ENCODE measurements around the gene IQCK. TPM values are rescaled to one million over a fixed set of nuclear protein-coding genes. Genes with fewer than 3 reads are reported as not detected.

Gene IQCK
- total RNA-seq, 1 donor from 2014 or later = 3.2 TPM

DNA sequence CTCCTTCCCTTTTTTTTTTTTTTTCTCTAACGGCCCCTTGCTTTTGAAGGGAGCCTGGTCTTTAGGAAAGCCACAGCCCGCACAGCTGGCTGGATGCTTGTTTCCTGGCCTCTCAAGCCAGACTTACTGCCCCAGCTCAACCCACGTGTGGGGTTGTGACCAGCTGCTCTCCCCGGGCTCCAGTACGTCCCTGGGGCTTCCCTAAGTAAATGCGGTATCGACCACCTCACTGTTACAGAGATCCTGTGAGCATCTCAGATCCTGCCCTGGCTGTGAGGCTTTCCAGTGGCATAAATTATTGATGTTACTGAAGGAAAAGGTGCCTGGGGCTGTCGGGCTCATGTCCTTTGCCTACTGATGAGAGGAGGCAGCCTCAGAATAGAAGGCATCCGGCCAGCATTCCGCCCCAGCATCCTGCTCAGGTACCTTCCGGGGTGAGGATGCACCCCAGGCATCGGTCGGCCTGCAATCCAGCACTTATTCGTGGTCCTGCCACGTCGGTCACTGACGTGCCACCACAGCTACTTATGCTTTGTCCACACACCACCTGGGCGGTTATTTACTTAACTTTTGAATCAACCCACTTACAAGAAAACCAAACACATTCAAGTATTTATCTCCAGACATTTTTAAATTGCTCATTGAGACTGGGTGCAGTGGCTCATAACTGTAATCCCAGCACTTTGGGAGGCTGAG lies 156.9 kb downstream of the IQCK start:
- TF ChIP-seq, protein P1, sequence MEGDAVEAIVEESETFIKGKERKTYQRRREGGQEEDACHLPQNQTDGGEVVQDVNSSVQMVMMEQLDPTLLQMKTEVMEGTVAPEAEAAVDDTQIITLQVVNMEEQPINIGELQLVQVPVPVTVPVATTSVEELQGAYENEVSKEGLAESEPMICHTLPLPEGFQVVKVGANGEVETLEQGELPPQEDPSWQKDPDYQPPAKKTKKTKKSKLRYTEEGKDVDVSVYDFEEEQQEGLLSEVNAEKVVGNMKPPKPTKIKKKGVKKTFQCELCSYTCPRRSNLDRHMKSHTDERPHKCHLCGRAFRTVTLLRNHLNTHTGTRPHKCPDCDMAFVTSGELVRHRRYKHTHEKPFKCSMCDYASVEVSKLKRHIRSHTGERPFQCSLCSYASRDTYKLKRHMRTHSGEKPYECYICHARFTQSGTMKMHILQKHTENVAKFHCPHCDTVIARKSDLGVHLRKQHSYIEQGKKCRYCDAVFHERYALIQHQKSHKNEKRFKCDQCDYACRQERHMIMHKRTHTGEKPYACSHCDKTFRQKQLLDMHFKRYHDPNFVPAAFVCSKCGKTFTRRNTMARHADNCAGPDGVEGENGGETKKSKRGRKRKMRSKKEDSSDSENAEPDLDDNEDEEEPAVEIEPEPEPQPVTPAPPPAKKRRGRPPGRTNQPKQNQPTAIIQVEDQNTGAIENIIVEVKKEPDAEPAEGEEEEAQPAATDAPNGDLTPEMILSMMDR (IDR thresholded peaks at IDR 0.05) = no peak
- no peaks in the 10 kb centered on the region for H3K9me3 Mint-ChIP-seq
- no peak overlapping the region for H3K27ac Mint-ChIP-seq
- H3K4me1 Mint-ChIP-seq = no peaks in the 10 kb centered on the region
- CTCF ChIA-PET = no interaction called here
- H3K4me3 Mint-ChIP-seq = no peak overlapping the region
- intact Hi-C loops (cut with micrococcal nuclease) = no loop called here
- peaks cover 1% of the 10 kb centered on the region for H3K27me3 Mint-ChIP-seq
- no peak for ATAC-seq (ENCODE audit: low read depth)
- H3K36me3 Mint-ChIP-seq (ENCODE audit: low read depth) = no peaks in the 10 kb centered on the region
- POLR2A ChIA-PET = interaction anchor here (0.6 kb wide), 1 partner anchor 17 kb away, joined by 4 read pairs; no protein-coding TSS in a partner anchor
- DNase-seq = no peak

DNA sequence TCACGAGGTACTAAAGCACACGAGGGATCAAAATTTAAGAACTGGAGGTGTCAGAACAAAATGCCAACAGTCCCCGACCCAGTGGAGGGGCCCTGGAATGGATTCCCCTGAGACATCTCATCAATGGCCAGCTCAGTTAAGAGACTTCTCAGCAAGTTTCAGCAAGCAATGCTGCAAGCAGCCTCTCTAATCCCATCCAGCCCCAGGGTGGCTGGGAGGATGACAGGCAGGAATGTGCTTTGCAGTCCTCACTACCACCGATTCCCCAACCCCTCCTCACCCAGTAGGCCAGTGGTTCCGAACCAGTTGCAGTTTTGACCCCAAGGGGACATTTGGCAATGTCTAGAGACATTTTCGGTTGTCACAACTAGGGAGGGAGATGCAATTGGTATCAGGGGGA lies 157.8 kb downstream of the IQCK start:
- TF ChIP-seq, protein P1 (IDR thresholded peaks at IDR 0.05) = no peak
- ATAC-seq (ENCODE audit: low read depth) = no peak
- Mint-ChIP-seq H3K4me1 (no peaks in the 10 kb centered on the region), H3K4me3 (no peak overlapping the region), H3K27ac (no peak overlapping the region), H3K36me3 (ENCODE audit: low read depth) (no peaks in the 10 kb centered on the region), H3K27me3 (peaks cover 1% of the 10 kb centered on the region), H3K9me3 (no peaks in the 10 kb centered on the region)
- CTCF ChIA-PET = no interaction called here
- intact Hi-C loops (cut with micrococcal nuclease) = no loop called here
- no peak for DNase-seq
- POLR2A ChIA-PET = no interaction called here

DNA sequence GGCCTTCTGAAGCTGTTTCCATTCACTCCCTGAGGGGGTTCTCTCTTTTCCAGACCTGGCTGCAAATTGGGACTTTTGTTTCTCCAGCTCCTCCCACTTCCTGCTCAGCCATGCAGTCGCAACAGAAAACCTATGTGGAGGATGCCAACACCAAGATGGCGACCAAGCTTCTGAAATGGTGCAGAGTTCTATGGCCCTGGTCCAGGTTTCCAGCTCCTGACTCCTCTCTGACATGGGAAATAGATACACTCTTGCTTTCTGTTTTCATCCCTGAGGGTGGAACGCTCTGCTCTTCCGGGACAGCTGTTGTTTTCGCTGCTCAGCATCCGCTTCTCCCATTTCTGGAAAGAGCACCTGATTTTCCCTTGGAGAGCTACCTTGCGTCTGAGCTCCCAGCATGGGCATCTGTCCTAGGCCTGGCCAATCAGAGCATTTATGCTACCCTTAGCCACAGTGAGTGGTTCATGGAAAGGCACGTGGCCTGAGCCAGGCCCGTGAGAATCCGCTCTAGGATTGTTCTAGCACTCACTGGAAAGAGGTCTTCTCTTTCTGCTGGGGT lies 158.5 kb downstream of the IQCK start:
- CTCF ChIA-PET = no interaction called here
- POLR2A ChIA-PET = no interaction called here
- no peak for DNase-seq

GRCh38 chr16:19878757-19879156 lies 160.7 kb downstream of the IQCK start:
- peaks cover 4% of the 10 kb centered on the region for H3K4me1 Mint-ChIP-seq
- no peak overlapping the region for H3K4me3 Mint-ChIP-seq
- no peak overlapping the region for H3K27ac Mint-ChIP-seq
- ChIA-PET POLR2A (no interaction called here), CTCF (no interaction called here)
- intact Hi-C loops (cut with micrococcal nuclease) = no loop called here
- no peaks in the 10 kb centered on the region for H3K9me3 Mint-ChIP-seq
- TF ChIP-seq, protein P1 (IDR thresholded peaks at IDR 0.05) = no peak
- peaks cover 21% of the 10 kb centered on the region for H3K27me3 Mint-ChIP-seq
- H3K36me3 Mint-ChIP-seq (ENCODE audit: low read depth) = no peaks in the 10 kb centered on the region
- no peak for DNase-seq
- no peak for ATAC-seq (ENCODE audit: low read depth)

More for the DNA sequence above, 158.5 kb downstream of the IQCK start:
- TF ChIP-seq, protein P1 (IDR thresholded peaks at IDR 0.05) = no peak
- intact Hi-C loops (cut with micrococcal nuclease) = no loop called here
- Mint-ChIP-seq H3K27me3 (peaks cover 5% of the 10 kb centered on the region), H3K4me1 (no peaks in the 10 kb centered on the region), H3K9me3 (no peaks in the 10 kb centered on the region), H3K36me3 (ENCODE audit: low read depth) (no peaks in the 10 kb centered on the region), H3K27ac (no peak overlapping the region), H3K4me3 (no peak overlapping the region)
- ATAC-seq (ENCODE audit: low read depth) = no peak

DNA sequence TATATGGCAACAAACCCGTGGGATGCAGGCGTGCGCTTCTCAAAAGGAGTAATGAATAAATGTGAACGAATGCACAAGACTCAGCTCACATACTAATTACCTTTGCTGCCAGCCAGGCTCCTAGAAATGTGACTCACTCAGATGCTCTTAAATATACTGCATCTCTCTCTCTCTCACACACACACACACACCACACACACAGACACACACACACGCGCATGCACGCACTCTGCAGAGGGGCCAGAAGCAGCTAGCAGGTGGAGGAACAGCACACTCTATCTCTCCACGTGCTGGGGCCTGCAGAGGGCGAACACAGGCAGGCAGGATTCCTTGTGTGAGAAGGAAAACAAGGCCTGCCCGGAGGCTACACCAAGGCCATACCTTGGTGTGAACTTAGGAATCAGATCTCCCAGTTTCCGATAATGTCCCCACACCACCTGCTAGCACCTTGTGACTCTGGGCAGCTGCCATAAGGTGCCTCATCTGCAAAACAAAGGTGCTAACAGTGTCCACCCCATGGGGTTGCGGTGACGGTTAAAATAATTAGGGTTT lies 161.2 kb downstream of the IQCK start:
- intact Hi-C loops (cut with micrococcal nuclease) = no loop called here
- ChIA-PET POLR2A (no interaction called here), CTCF (no interaction called here)
- H3K27me3 Mint-ChIP-seq = peaks cover 21% of the 10 kb centered on the region
- ATAC-seq (ENCODE audit: low read depth) (no peak), DNase-seq (no peak)
- no peaks in the 10 kb centered on the region for H3K36me3 Mint-ChIP-seq (ENCODE audit: low read depth)
- H3K27ac Mint-ChIP-seq = no peak overlapping the region
- TF ChIP-seq, protein P1 (IDR thresholded peaks at IDR 0.05) = no peak
- no peaks in the 10 kb centered on the region for H3K9me3 Mint-ChIP-seq
- H3K4me3 Mint-ChIP-seq = no peak overlapping the region
- H3K4me1 Mint-ChIP-seq = peaks cover 7% of the 10 kb centered on the region
